ENCODE measurements around the gene EDC3. TPM values are rescaled to one million over a fixed set of nuclear protein-coding genes. Genes with fewer than 3 reads are reported as not detected.

Gene EDC3
- polyA plus RNA-seq, 2 of the 4 experiments (the other 2 are of a cell fraction), result 23.2 to 24.1 TPM

DNA sequence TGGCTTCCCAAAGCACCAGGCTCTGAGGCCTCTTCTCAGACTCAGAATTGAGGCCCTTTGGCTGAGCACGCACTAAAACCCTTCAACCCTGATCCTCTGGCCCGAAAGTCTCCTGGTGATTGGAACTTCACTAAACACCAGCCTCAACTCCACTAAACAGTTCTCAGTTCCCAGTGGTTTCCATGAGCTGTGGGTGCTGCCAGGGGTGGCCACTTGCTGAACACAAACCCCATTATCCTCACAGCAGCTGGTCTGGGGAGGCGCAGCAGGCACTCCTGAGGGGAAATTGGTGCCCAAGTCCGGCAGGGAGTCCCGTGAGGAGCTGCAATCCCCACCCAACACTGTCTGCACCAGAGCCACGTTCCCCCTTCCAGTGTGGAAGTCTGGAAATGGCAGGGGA lies 84.0 kb downstream of the EDC3 start:
- no peak overlapping the region for H3K27ac ChIP-seq
- H3K4me3 ChIP-seq, result no peak overlapping the region
- POLR2A ChIA-PET, result interaction anchor here (0.8 kb wide), 1 partner anchor 71 kb away, joined by 3 read pairs; the partner anchor contains the start of gene ARID3B
- TF ChIP-seq CEBPB (IDR thresholded peaks at IDR 0.05) (no peak), HEYL (CRISPR knock-in tag; IDR thresholded peaks at IDR 0.05) (no peak), HOXB13 (CRISPR knock-in tag; IDR thresholded peaks at IDR 0.05; ENCODE audit: low read depth) (no peak), JUNB (IDR thresholded peaks at IDR 0.05) (no peak), CBX8 (IDR thresholded peaks at IDR 0.05) (no peak)
- TF ChIP-seq, protein P1, sequence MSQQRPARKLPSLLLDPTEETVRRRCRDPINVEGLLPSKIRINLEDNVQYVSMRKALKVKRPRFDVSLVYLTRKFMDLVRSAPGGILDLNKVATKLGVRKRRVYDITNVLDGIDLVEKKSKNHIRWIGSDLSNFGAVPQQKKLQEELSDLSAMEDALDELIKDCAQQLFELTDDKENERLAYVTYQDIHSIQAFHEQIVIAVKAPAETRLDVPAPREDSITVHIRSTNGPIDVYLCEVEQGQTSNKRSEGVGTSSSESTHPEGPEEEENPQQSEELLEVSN (IDR thresholded peaks at IDR 0.05; ENCODE audit: borderline replicate concordance, low read depth), result no peak
- DNase-seq (ENCODE audit: low read depth in 1 of 2, low spot score in 1 of 2) (no peak), FAIRE-seq (no peak), ATAC-seq (no peak)
- CTCF ChIA-PET, result interaction anchor here (1.4 to 3.5 kb wide), 5 partner anchors 8 to 157 kb away, joined by 3 to 17 read pairs (median 6); no protein-coding TSS in a partner anchor
- H3K4me2 ChIP-seq, result no peak overlapping the region
- peaks cover under 1% of the 10 kb centered on the region; the same call in 1 of the 3 replicates for H3K4me1 ChIP-seq
- 100% methylated on average over 3 of the region's 6 CpGs for WGBS (ENCODE audit: missing lambda C conversion rate)
- H3K9me3 ChIP-seq, result no peaks in the 10 kb centered on the region

DNA sequence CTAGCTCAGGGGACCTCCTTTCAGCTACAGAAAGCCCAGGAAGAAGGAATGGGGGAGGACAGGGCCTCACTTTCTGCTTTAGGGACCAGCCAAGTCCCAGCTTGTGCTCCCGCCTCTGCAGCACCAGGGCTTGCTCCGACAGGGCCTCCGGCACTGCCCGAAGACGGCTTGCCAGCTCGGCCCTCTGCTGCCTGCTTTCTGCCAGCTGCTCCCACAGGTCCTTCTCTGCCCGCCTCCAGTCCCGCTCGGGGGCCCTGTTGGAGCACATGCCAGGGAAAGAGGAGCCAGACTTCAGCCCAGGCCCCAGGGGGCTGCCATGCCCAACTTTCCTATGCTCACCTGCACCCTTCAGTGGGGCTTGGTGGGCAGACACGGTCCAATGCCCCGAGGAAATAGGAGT lies 84.5 kb downstream of the EDC3 start:
- POLR2A ChIA-PET, result interaction anchor here (0.8 kb wide), 1 partner anchor 70 kb away, joined by 3 read pairs; the partner anchor contains the start of gene ARID3B
- 80% methylated on average over 3 of the region's 11 CpGs for WGBS (ENCODE audit: missing lambda C conversion rate)
- Histone ChIP-seq H3K4me1 (no peaks in the 10 kb centered on the region), H3K27ac (no peak overlapping the region), H3K9me3 (no peaks in the 10 kb centered on the region), H3K4me3 (no peak overlapping the region), H3K4me2 (no peak overlapping the region)
- no peak for ATAC-seq
- no peak for FAIRE-seq
- no peak for DNase-seq (ENCODE audit: low read depth in 1 of 2, low spot score in 1 of 2)
- TF ChIP-seq MAFK (IDR thresholded peaks at IDR 0.05; ENCODE audit: partially characterized antibody) (no peak), EHMT2 (IDR thresholded peaks at IDR 0.05; ENCODE audit: low read depth) (no peak), MAZ (IDR thresholded peaks at IDR 0.05; ENCODE audit: borderline replicate concordance, low read depth, low read length) (no peak), HDAC2 (IDR thresholded peaks at IDR 0.05) (no peak), SREBF2 (IDR thresholded peaks at IDR 0.05) (no peak), JUN (IDR thresholded peaks at IDR 0.05) (no peak), ZC3H11A (IDR thresholded peaks at IDR 0.05) (no peak), CBX8 (IDR thresholded peaks at IDR 0.05) (no peak), TFCP2L1 (CRISPR knock-in tag; IDR thresholded peaks at IDR 0.05) (no peak), GATA3 (IDR thresholded peaks at IDR 0.05; ENCODE audit: borderline replicate concordance) (no peak)
- TF ChIP-seq, protein P2, sequence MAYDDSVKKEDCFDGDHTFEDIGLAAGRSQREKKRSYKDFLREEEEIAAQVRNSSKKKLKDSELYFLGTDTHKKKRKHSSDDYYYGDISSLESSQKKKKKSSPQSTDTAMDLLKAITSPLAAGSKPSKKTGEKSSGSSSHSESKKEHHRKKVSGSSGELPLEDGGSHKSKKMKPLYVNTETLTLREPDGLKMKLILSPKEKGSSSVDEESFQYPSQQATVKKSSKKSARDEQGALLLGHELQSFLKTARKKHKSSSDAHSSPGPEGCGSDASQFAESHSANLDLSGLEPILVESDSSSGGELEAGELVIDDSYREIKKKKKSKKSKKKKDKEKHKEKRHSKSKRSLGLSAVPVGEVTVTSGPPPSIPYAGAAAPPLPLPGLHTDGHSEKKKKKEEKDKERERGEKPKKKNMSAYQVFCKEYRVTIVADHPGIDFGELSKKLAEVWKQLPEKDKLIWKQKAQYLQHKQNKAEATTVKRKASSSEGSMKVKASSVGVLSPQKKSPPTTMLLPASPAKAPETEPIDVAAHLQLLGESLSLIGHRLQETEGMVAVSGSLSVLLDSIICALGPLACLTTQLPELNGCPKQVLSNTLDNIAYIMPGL (CRISPR knock-in tag; IDR thresholded peaks at IDR 0.05; ENCODE audit: borderline replicate concordance), result no peak
- CTCF ChIA-PET, result interaction anchor here (0.6 to 3.5 kb wide), 6 partner anchors 9 to 177 kb away, joined by 3 to 17 read pairs (median 4); no protein-coding TSS in a partner anchor

DNA sequence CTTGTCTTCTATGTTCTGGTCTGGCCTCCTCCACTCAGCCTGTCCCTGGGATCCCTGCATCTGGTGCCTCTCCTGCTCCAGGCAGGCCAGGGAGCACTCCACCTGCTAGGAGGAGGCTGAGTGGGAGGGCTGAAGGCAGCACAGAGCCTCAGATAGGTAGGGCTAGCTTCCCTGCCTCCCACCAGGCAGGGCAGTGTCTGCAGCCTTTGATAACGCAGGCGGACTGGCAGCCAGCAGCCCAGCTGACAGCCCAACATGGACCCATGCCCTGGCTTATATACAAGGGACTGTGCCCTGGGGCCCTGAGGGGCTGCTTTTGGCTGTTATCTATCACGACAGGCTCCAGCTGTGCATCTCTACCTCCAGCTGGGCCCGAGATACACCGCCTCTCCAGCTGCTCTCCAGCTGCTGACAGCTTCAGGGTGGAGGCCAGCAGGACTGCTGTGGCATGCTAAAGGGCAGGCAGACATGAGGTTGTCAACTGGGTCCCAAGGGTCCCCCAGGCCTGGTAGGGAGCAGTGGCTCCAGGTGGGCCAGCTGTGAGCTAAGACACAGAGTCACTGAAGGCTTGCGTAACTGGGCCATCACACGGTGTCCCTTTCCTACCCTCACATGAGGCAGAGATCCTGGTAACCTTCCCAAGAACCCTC lies 85.4 kb downstream of the EDC3 start:
- H3K4me2 ChIP-seq, result no peak overlapping the region
- H3K27ac ChIP-seq, result no peak overlapping the region
- ChIA-PET CTCF (interaction anchor here (0.6 to 3.5 kb wide), 4 partner anchors 10 to 159 kb away, joined by 3 to 17 read pairs (median 4); no protein-coding TSS in a partner anchor), POLR2A (no interaction called here)
- H3K4me3 ChIP-seq, result no peak overlapping the region
- 82% methylated on average over 5 of the region's 7 CpGs for WGBS (ENCODE audit: missing lambda C conversion rate)
- no peak for ATAC-seq
- no peaks in the 10 kb centered on the region for H3K4me1 ChIP-seq
- no peak for FAIRE-seq
- no peaks in the 10 kb centered on the region for H3K9me3 ChIP-seq
- DNase-seq (ENCODE audit: low read depth in 1 of 2, low spot score in 1 of 2), result no peak
- TF ChIP-seq HOXB5 (CRISPR knock-in tag; IDR thresholded peaks at IDR 0.05) (no peak), ZFP36 (IDR thresholded peaks at IDR 0.05; ENCODE audit: borderline replicate concordance, partially characterized antibody) (no peak), KDM1A (IDR thresholded peaks at IDR 0.05; ENCODE audit: low read depth) (no peak)
- TF ChIP-seq, protein P3, sequence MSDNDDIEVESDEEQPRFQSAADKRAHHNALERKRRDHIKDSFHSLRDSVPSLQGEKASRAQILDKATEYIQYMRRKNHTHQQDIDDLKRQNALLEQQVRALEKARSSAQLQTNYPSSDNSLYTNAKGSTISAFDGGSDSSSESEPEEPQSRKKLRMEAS (IDR thresholded peaks at IDR 0.05), result no peak

Data from A549 (cell line).